ENCODE results near the gene MGAT4B. TPM values are rescaled to one million over a fixed set of nuclear protein-coding genes. Genes with fewer than 3 reads are reported as not detected.
"Not testable (repeated sequence)": the region's sequence is repeated elsewhere in the genome, so short reads cannot be mapped to it uniquely, and the experiment has no call there.

MGAT4B gene
- total and polyA plus RNA-seq, 2 donors (not counting 1 experiment from before 2014, with no cell fraction given): 157 to 172 TPM

GRCh38 chr5:179789278-179789677 is 17.4 kb downstream of the MGAT4B start:
- H3K79me2 ChIP-seq (ENCODE audit: control insufficient read depth, insufficient read depth, low read length); H3K9ac ChIP-seq (ENCODE audit: insufficient read depth, low read length); H3K27ac ChIP-seq (ENCODE audit: insufficient read depth, low read length); H3K9me3 ChIP-seq (ENCODE audit: control insufficient read depth, insufficient read depth, low read depth, low read length); H3K27me3 ChIP-seq (ENCODE audit: control insufficient read depth, insufficient read depth, low read length); H3K4me3 ChIP-seq (replicated peaks in 1 of 4; ENCODE audit: control extremely low read depth in 1 of 4, insufficient read depth in 1 of 4, low read depth in 3 of 4, low read length in 4 of 4); H2AFZ ChIP-seq (ENCODE audit: low read length); H4K20me1 ChIP-seq (ENCODE audit: control insufficient read depth, extremely low read depth, insufficient read depth, low read length); H3K36me3 ChIP-seq (ENCODE audit: control insufficient read depth, insufficient read depth, low read length); H3K4me1 ChIP-seq (ENCODE audit: control insufficient read depth, extremely low read depth, insufficient read depth, low read length); H3K4me2 ChIP-seq (ENCODE audit: extremely low read depth, insufficient read depth, low read length); DNase-seq (ENCODE audit: low read depth in 2 of 2): not testable (repeated sequence)

GRCh38 chr5:179788193-179788854 is 18.3 kb downstream of the MGAT4B start:
- Histone ChIP-seq H3K9me3 (ENCODE audit: control insufficient read depth, insufficient read depth, low read depth, low read length) (no peaks in the 10 kb centered on the region), H3K9ac (ENCODE audit: insufficient read depth, low read length) (no peak overlapping the region), H3K4me1 (ENCODE audit: control insufficient read depth, extremely low read depth, insufficient read depth, low read length) (no peaks in the 10 kb centered on the region), H4K20me1 (ENCODE audit: control insufficient read depth, extremely low read depth, insufficient read depth, low read length) (no peaks in the 10 kb centered on the region), H3K4me3 (replicated peaks in 1 of 4; ENCODE audit: control extremely low read depth in 1 of 4, insufficient read depth in 1 of 4, low read depth in 3 of 4, low read length in 4 of 4) (no peak overlapping the region), H2AFZ (ENCODE audit: low read length) (no peak overlapping the region), H3K27ac (ENCODE audit: insufficient read depth, low read length) (no peak overlapping the region), H3K27me3 (ENCODE audit: control insufficient read depth, insufficient read depth, low read length) (no peaks in the 10 kb centered on the region), H3K79me2 (ENCODE audit: control insufficient read depth, insufficient read depth, low read length) (no peaks in the 10 kb centered on the region), H3K4me2 (ENCODE audit: extremely low read depth, insufficient read depth, low read length) (no peak overlapping the region), H3K36me3 (ENCODE audit: control insufficient read depth, insufficient read depth, low read length) (no peaks in the 10 kb centered on the region)
- DNase-seq (ENCODE audit: low read depth in 2 of 2): no peak
- TF ChIP-seq EZH2 (IDR thresholded peaks at IDR 0.05; ENCODE audit: low read length, missing control alignments) (no peak), CTCF (conservative IDR thresholded peaks at IDR 0.05 in 1 of 2, IDR thresholded peaks at IDR 0.05 in 1 of 2; ENCODE audit: low read depth in 1 of 2, low read length in 2 of 2) (no peak)

- H3K4me3 ChIP-seq (replicated peaks in 1 of 4; ENCODE audit: control extremely low read depth in 1 of 4, insufficient read depth in 1 of 4, low read depth in 3 of 4, low read length in 4 of 4): no peak overlapping the region
- H3K27ac ChIP-seq (ENCODE audit: insufficient read depth, low read length): no peak overlapping the region
- H3K36me3 ChIP-seq (ENCODE audit: control insufficient read depth, insufficient read depth, low read length): no peaks in the 10 kb centered on the region
- H3K79me2 ChIP-seq (ENCODE audit: control insufficient read depth, insufficient read depth, low read length): no peaks in the 10 kb centered on the region
- no peaks in the 10 kb centered on the region for H4K20me1 ChIP-seq (ENCODE audit: control insufficient read depth, extremely low read depth, insufficient read depth, low read length)
- no peaks in the 10 kb centered on the region for H3K4me1 ChIP-seq (ENCODE audit: control insufficient read depth, extremely low read depth, insufficient read depth, low read length)
- no peak overlapping the region for H2AFZ ChIP-seq (ENCODE audit: low read length)
- no peak overlapping the region for H3K4me2 ChIP-seq (ENCODE audit: extremely low read depth, insufficient read depth, low read length)
- no peaks in the 10 kb centered on the region for H3K27me3 ChIP-seq (ENCODE audit: control insufficient read depth, insufficient read depth, low read length)
- DNase-seq (ENCODE audit: low read depth in 2 of 2): no peak
- no peak for TF ChIP-seq EZH2 (IDR thresholded peaks at IDR 0.05; ENCODE audit: low read length, missing control alignments)
- TF ChIP-seq CTCF (conservative IDR thresholded peaks at IDR 0.05 in 1 of 2, IDR thresholded peaks at IDR 0.05 in 1 of 2; ENCODE audit: low read depth in 1 of 2, low read length in 2 of 2): no peak
- no peaks in the 10 kb centered on the region for H3K9me3 ChIP-seq (ENCODE audit: control insufficient read depth, insufficient read depth, low read depth, low read length)
- H3K9ac ChIP-seq (ENCODE audit: insufficient read depth, low read length): no peak overlapping the region
These were observed 19.8 kb downstream of the MGAT4B start for GRCh38 chr5:179786861-179787260.

All from fibroblast of lung (primary cell).